Spleen (tissue), 13 donors: ENCODE measurements around the gene GREB1. TPM values are rescaled to one million over a fixed set of nuclear protein-coding genes. Genes with fewer than 3 reads are reported as not detected.

Experiments used
- DNase-seq: peaks from one replicate; pipeline ENCODE4 v3.0.0-alpha.2; 2020
- H3K27ac ChIP-seq, 8 donors: fragments of 200-600 bp; sonication (generic) in 7 of 8; 1 replicate in 4 of 8; 2 replicates in 4 of 8; pipeline versions ENCODE4 v1.5.0 to v1.8.0; 2016 to 2021; ENCODE audit warnings: inconsistent platforms in 4 of 8, mild to moderate bottlenecking in 4 of 8, moderate library complexity in 1 of 8
- H3K27me3 ChIP-seq, 7 donors: fragments of 200-600 bp; sonication (generic) in 6 of 7; replicated peaks in 1 of 7; 1 replicate in 4 of 7; 2 replicates in 3 of 7; pipeline versions ENCODE4 v1.5.0 to v1.8.0; 2016 to 2021; ENCODE audit warnings: inconsistent platforms in 3 of 7, mild to moderate bottlenecking in 1 of 7
- H3K36me3 ChIP-seq, 6 donors: fragments of 200-600 bp; sonication (generic) in 5 of 6; 1 replicate in 4 of 6; 2 replicates in 2 of 6; pipeline versions ENCODE4 v1.5.0 to v1.8.0; 2016 to 2021; ENCODE audit warnings: inconsistent platforms in 2 of 6
- H3K4me1 ChIP-seq, 6 donors: fragments of 200-600 bp; sonication (generic) in 5 of 6; 1 replicate in 3 of 6; 2 replicates in 3 of 6; pipeline versions ENCODE4 v1.5.0 to v1.8.0; 2016 to 2021; ENCODE audit warnings: inconsistent platforms in 3 of 6
- H3K4me3 ChIP-seq, 8 donors: fragments of 200-600 bp; sonication (generic) in 7 of 8; 1 replicate in 4 of 8; 2 replicates in 4 of 8; pipeline versions ENCODE4 v1.5.0 to v1.8.0; 2016 to 2021; ENCODE audit warnings: inconsistent platforms in 4 of 8, mild to moderate bottlenecking in 4 of 8, moderate library complexity in 2 of 8
- H3K9me3 ChIP-seq, 8 donors: fragments of 200-600 bp; sonication (generic) in 7 of 8; 1 replicate in 4 of 8; 2 replicates in 4 of 8; pipeline versions ENCODE4 v1.5.0 to v1.8.0; 2016 to 2021; ENCODE audit warnings: inconsistent platforms in 4 of 8
- POLR2A ChIP-seq, 3 donors: fragments of 450-650 bp; IDR thresholded peaks; one replicate each; pipeline ENCODE4 v1.5.1; 2017; ENCODE audit warnings: antibody characterized with exemption in 3 of 3, mild to moderate bottlenecking in 1 of 3
- POLR2AphosphoS5 ChIP-seq, 3 donors: sonication (generic); formaldehyde crosslinking; IDR thresholded peaks; one replicate each; pipeline ENCODE4 v1.5.1; 2017; ENCODE audit warnings: antibody characterized with exemption in 3 of 3
- WGBS, 5 donors: extraction: QIAGEN DNeasy Blood & Tissue Kit in 3 of 5; methylation state at CpG; one replicate each; pipeline versions ENCODE4 v1.1.5 to v1.1.7; 2013 to 2018; 5-methylcytosine and 5-hydroxymethylcytosine counted together
- intact Hi-C: fragments of 100-400 bp; cut with DNase I; formaldehyde crosslinking; loops from one replicate; pipeline ENCODE4 v1.15.0; 2023; ENCODE audit warnings: low total_unique reads
- long read RNA-seq, 2 donors: transcript quantifications; one replicate each; lab custom pipeline, GENCODE V29; 2026
- polyA plus RNA-seq, 3 donors: library from polyadenylated mRNA; stranded (reverse); fragments of 200-250 nt; gene quantifications; one replicate each; pipeline ENCODE4 v1.2.1, GENCODE V29; 2013
- total RNA-seq, 7 donors: library from RNA; depleted of rRNA in 3 of 7; stranded (reverse); fragments of >200 nt in 3 of 7; fragmentation: NEBNext Ultra II Directional in 4 of 7; extraction: Animal tissue kit (Norgen Biotek cat#: 25700) in 4 of 7; gene quantifications; one replicate each; pipeline versions ENCODE4 v1.1.0 to v1.2.1, GENCODE V29; 2016 to 2021
- TF ChIP-seq, protein P1 (sequence below), 11 experiments: fragments of 200-600 bp in 7 of 11; fragments of 450-650 bp in 4 of 11; sonication (generic) in 4 of 11; IDR thresholded peaks in 8 of 11; conservative IDR thresholded peaks in 3 of 11; 1 replicate in 7 of 11; 2 replicates in 4 of 11; pipeline versions ENCODE4 v1.4.0 to v1.8.0; 2016 to 2021; ENCODE audit warnings: antibody characterized with exemption in 11 of 11, inconsistent platforms in 4 of 11, mild to moderate bottlenecking in 1 of 11
- donor health status: healthy with polysubstance abuse.
- donor health status: DM: no; HTN: no; CAD: no; lungs with moderate emphysema.
- donor health status: DM: no; HTN: no; CAD: no.
- donor health status: Bipolar disorder and iron deficiency.
- donor health status: healthy.
- donor health status: DM: no; HTN: no; CAD: no.
- donor health status: DM: yes; HTN: yes; CAD: no.

GREB1 gene, protein sequence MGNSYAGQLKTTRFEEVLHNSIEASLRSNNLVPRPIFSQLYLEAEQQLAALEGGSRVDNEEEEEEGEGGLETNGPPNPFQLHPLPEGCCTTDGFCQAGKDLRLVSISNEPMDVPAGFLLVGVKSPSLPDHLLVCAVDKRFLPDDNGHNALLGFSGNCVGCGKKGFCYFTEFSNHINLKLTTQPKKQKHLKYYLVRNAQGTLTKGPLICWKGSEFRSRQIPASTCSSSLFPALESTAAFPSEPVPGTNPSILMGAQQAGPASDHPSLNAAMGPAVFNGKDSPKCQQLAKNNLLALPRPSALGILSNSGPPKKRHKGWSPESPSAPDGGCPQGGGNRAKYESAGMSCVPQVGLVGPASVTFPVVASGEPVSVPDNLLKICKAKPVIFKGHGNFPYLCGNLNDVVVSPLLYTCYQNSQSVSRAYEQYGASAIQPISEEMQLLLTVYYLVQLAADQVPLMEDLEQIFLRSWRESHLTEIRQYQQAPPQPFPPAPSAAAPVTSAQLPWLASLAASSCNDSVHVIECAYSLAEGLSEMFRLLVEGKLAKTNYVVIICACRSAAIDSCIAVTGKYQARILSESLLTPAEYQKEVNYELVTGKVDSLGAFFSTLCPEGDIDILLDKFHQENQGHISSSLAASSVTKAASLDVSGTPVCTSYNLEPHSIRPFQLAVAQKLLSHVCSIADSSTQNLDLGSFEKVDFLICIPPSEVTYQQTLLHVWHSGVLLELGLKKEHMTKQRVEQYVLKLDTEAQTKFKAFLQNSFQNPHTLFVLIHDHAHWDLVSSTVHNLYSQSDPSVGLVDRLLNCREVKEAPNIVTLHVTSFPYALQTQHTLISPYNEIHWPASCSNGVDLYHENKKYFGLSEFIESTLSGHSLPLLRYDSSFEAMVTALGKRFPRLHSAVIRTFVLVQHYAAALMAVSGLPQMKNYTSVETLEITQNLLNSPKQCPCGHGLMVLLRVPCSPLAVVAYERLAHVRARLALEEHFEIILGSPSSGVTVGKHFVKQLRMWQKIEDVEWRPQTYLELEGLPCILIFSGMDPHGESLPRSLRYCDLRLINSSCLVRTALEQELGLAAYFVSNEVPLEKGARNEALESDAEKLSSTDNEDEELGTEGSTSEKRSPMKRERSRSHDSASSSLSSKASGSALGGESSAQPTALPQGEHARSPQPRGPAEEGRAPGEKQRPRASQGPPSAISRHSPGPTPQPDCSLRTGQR (N-terminal part only)
- total RNA-seq (1 to 10 TPM in 1 of 7 donors, under 1 TPM in 6; 0.35 to 1.6 (median 0.68) TPM), polyA plus RNA-seq (under 1 TPM in 2 of 3 donors, not detected in 1; 0.06 to 0.09 TPM)
- long read RNA-seq, donor 1 = 0 reads
- long read RNA-seq, donor 2 = 0 reads

DNA sequence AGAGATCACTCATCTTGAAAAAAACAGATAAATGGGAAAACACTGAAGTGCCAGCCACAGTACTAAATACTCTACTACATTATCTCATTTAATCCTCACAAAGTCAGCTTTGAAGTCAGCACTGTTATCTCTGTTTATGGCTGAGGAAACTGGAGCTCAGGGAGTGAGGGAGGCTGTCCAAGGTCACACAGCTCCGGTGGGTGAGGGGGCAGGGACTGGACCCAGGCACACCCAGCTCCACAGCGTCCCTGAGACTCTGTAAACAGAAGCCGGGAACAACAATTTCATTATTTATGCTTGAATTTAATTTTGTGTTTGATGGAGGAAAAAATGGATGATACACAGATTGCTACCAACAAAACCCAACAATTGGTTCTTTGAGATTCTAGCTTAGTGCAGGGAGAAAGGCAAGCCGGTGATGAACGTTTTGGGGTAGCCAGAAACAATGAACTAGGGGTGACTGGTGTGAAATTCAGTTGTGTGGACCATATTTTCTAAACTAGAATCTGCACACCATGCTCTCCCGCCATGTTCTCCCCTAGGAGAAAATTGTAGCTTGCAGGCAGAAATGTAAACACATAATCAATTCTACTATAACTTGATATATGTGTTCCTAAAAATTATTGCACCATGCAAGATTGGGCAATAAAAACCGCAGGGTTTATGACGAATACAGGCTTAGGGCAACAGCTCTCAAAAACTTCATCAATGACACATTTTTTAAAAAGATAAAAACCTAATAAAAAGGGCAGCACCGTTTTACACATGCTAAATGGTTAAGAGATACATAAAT lies at the start of gene GREB1:
GREB1 (plus strand) TSS at position 768 of the 793 bp plus-strand sequence. CDS start 22,570 bp downstream, outside the sequence.
- Histone ChIP-seq H3K4me3 (no peak within 1 kb of the TSS), H3K4me1 (peaks cover 0 to 5% (median 0%) of the 10 kb centered on the region in 6 donors), H3K27me3 (peaks cover 0 to 54% (median 0%) of the 10 kb centered on the region in 7 donors), H3K27ac (no peak within 1 kb of the TSS), H3K9me3 (no peaks in the 10 kb centered on the region), H3K36me3 (no peaks in the 10 kb centered on the region)
- TF ChIP-seq POLR2A (IDR thresholded peaks at IDR 0.05) = no peak
- TF ChIP-seq, protein P1, sequence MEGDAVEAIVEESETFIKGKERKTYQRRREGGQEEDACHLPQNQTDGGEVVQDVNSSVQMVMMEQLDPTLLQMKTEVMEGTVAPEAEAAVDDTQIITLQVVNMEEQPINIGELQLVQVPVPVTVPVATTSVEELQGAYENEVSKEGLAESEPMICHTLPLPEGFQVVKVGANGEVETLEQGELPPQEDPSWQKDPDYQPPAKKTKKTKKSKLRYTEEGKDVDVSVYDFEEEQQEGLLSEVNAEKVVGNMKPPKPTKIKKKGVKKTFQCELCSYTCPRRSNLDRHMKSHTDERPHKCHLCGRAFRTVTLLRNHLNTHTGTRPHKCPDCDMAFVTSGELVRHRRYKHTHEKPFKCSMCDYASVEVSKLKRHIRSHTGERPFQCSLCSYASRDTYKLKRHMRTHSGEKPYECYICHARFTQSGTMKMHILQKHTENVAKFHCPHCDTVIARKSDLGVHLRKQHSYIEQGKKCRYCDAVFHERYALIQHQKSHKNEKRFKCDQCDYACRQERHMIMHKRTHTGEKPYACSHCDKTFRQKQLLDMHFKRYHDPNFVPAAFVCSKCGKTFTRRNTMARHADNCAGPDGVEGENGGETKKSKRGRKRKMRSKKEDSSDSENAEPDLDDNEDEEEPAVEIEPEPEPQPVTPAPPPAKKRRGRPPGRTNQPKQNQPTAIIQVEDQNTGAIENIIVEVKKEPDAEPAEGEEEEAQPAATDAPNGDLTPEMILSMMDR (IDR thresholded peaks at IDR 0.05 in 8 of 11, conservative IDR thresholded peaks at IDR 0.05 in 3 of 11) = no peak
- TF ChIP-seq POLR2AphosphoS5 (IDR thresholded peaks at IDR 0.05) = no peak
- DNase-seq = no peak
- intact Hi-C loops = no loop called here
- WGBS, 5 donors = 57 to 75% (median 66%) methylated on average over 9 of the region's 9 CpGs

DNA sequence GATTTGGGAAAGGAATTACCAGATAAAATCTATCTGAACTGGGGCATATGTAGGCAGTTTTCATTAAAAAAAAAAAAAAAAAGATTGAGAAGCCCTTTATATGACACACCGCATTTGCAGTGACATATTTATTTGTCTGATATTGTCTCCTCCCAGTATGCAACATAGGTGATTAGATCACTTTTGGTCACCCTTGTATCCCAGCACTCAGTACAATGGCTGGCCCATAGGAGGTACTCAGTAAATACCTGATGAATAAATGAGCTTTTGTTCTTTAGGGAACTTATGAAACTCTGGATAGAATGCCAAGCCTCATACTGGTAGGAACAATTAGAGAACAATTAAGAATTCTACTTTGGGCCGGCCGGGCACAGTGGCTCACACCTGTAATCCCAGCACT lies 45.0 kb upstream of the GREB1 start:
- Histone ChIP-seq H3K36me3 (no peaks in the 10 kb centered on the region), H3K4me3 (no peak overlapping the region), H3K4me1 (peaks cover 0 to 3% (median 0%) of the 10 kb centered on the region in 6 donors), H3K9me3 (peaks cover 0 to 5% (median 0%) of the 10 kb centered on the region in 8 donors), H3K27me3 (peaks cover 0 to 46% (median 18%) of the 10 kb centered on the region in 7 donors), H3K27ac (no peak overlapping the region)
- WGBS, 5 donors = 57 to 78% (median 64%) methylated on average over 3 of the region's 3 CpGs
- intact Hi-C loops = no loop called here
- DNase-seq = no peak
- no peak for TF ChIP-seq POLR2A (IDR thresholded peaks at IDR 0.05)
- TF ChIP-seq, protein P1 (IDR thresholded peaks at IDR 0.05 in 8 of 11, conservative IDR thresholded peaks at IDR 0.05 in 3 of 11) = no peak
- no peak for TF ChIP-seq POLR2AphosphoS5 (IDR thresholded peaks at IDR 0.05)

DNA sequence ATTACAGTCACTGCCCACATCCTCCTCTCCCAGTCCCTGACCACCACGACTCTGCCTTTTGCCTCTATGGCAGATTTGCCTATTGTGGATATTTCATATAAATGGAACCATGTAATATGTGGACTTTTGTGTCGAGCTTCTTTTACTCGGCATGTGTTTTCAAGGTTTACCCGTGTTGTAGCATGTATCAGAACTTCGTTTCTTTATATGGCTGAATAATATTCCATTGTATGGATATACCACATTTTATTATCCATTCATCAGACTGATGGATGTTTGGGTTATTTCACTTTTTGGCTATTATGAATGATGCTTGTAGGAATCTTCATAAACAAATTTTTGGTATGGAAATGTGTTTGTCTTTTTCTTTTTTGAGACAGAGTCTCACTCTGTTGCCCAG lies 43.7 kb upstream of the GREB1 start:
- Histone ChIP-seq H3K36me3 (no peaks in the 10 kb centered on the region), H3K4me3 (no peak overlapping the region), H3K4me1 (no peaks in the 10 kb centered on the region), H3K27me3 (peaks cover 0 to 37% (median 7%) of the 10 kb centered on the region in 7 donors), H3K9me3 (peaks cover 0 to 5% (median 0%) of the 10 kb centered on the region in 8 donors), H3K27ac (no peak overlapping the region)
- WGBS, 5 donors = 90 to 96% (median 91%) methylated on average over 5 of the region's 5 CpGs
- DNase-seq = no peak
- intact Hi-C loops = no loop called here
- TF ChIP-seq POLR2AphosphoS5 (IDR thresholded peaks at IDR 0.05) = no peak
- no peak for TF ChIP-seq POLR2A (IDR thresholded peaks at IDR 0.05)
- TF ChIP-seq, protein P1 (IDR thresholded peaks at IDR 0.05 in 8 of 11, conservative IDR thresholded peaks at IDR 0.05 in 3 of 11) = no peak
